WERI-Rb-1 (cell line): ENCODE results near the gene SGCG.
"Not testable (repeated sequence)": the region's sequence is repeated elsewhere in the genome, so short reads cannot be mapped to it uniquely, and the experiment has no call there.

Experiments used
- DNase-seq: peaks from one replicate; pipeline ENCODE4 v3.0.0-alpha.2; 2020
- H3K27ac ChIP-seq: fragments of 250-450 bp; sonication (Bioruptor Pico); 2 replicates; pipeline ENCODE4 v1.5.1; 2020; ENCODE audit warnings: mild to moderate bottlenecking, moderate library complexity
- H3K27me3 ChIP-seq: fragments of 250-450 bp; sonication (Bioruptor Pico); 2 replicates; pipeline ENCODE4 v1.5.1; 2021; ENCODE audit warnings: mild to moderate bottlenecking, low read depth, moderate library complexity; ENCODE audit not compliant: insufficient read depth, severe bottlenecking
- H3K36me3 ChIP-seq: fragments of 250-450 bp; sonication (Bioruptor Pico); 2 replicates; pipeline ENCODE4 v1.5.1; 2020; ENCODE audit warnings: mild to moderate bottlenecking, moderate library complexity
- H3K4me3 ChIP-seq: 2 replicates; pipeline ENCODE4 v1.5.1; 2011; ENCODE audit warnings: low read depth, mild to moderate bottlenecking, control low read depth, low read length
- H3K9me3 ChIP-seq: fragments of 250-450 bp; sonication (Bioruptor Pico); 2 replicates; pipeline ENCODE4 v1.5.1; 2021; ENCODE audit warnings: mild to moderate bottlenecking, moderate library complexity; ENCODE audit not compliant: severe bottlenecking
- CTCF ChIP-seq: IDR thresholded peaks from 2 replicates; pipeline ENCODE4 v1.5.1; 2011; ENCODE audit warnings: low read depth, mild to moderate bottlenecking, control low read depth, inconsistent platforms, low read length

SGCG gene

DNA sequence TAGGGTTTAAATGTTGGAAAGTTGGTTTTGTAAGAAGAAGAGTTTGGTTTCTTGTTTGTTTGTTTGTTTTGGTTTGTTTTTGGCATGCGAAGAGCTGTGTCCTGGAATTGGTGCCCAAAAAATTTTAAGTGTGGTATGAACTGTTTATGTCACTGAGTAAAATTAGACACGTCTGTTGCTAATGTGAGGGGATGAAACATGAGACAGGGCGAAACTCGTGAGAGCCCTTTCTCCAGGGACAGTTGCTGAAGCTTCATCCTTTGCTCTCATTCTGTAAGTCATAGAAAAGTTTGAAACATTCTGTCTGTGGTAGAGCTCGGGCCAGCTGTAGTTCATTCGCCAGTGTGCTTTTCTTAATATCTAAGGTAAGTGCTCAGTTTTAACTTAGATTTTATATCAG lies at the start of gene SGCG:
TSS of gene SGCG (plus strand) at position 269 of the 400 bp plus-strand sequence. CDS start 22,716 bp downstream, outside the sequence.
- no peak for DNase-seq

DNA sequence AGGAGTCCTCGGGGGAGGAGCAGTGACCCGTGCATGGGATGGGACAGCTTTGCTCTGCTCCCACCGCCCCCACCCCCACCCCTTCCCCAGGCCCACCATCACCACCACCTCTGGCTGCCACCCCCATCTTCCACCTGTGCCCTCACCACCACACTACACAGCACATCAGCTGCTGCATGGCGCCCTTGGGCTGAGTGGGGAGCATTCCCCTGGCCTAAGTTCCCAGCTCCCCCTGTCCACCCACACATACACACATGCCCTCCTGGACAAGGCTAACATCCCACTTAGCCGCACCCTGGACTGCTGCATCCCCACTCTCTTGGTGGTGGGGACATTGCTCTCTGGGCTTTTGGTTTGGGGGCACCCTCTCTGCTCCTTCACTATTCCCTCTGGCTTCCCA lies 46.2 kb upstream of the SGCG start:
- Histone ChIP-seq H3K27me3 (peaks cover 76% of the 10 kb centered on the region), H3K9me3 (no peaks in the 10 kb centered on the region), H3K4me3 (no peak overlapping the region), H3K36me3 (no peaks in the 10 kb centered on the region), H3K27ac (no peak overlapping the region)
- no peak for DNase-seq
- no peak for TF ChIP-seq CTCF

More for the DNA sequence above, at the start of gene SGCG:
- H3K27ac ChIP-seq, result no peak within 1 kb of the TSS
- TF ChIP-seq CTCF, result no peak
- peaks cover 92% of the 10 kb centered on the region for H3K27me3 ChIP-seq
- H3K4me3 ChIP-seq, result no peak within 1 kb of the TSS
- H3K36me3 ChIP-seq, result no peaks in the 10 kb centered on the region
- no peaks in the 10 kb centered on the region for H3K9me3 ChIP-seq

GRCh38 chr13:23140492-23140891 lies 40.3 kb upstream of the SGCG start:
- TF ChIP-seq CTCF, result no peak
- Histone ChIP-seq H3K36me3 (no peaks in the 10 kb centered on the region), H3K9me3 (peaks cover 17% of the 10 kb centered on the region), H3K27me3 (peaks cover 82% of the 10 kb centered on the region), H3K4me3 (no peak overlapping the region), H3K27ac (no peak overlapping the region)
- no peak for DNase-seq

DNA sequence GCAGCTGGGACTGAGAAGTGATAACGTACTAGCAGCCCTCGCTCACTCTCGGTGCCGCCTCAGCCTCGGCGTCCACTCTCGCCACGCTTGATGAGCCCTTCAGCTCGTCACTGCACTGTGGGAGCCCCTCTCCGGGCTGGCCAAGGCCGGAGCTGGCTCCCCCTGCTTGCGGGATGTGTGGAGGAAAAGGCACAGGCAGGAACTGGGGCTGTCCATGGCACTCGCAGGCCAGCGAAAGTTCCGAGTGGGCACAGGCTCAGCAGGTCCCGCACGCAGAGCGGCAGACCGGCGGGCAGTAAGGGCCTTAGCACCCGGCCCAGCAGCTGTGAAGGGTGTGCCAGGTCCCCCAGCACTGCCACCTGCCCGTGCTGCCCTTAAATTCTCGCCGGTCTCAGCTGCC lies 38.8 kb upstream of the SGCG start:
- H3K27ac ChIP-seq, result no peak overlapping the region
- no peak for TF ChIP-seq CTCF
- peaks cover 17% of the 10 kb centered on the region for H3K9me3 ChIP-seq
- no peaks in the 10 kb centered on the region for H3K36me3 ChIP-seq
- DNase-seq, result no peak
- H3K4me3 ChIP-seq, result no peak overlapping the region
- peaks cover 86% of the 10 kb centered on the region for H3K27me3 ChIP-seq

GRCh38 chr13:23142607-23143006 lies 38.2 kb upstream of the SGCG start:
- Histone ChIP-seq H3K9me3 (peaks cover 17% of the 10 kb centered on the region), H3K27me3 (peaks cover 86% of the 10 kb centered on the region)
- H3K27ac ChIP-seq, H3K4me3 ChIP-seq, H3K36me3 ChIP-seq, DNase-seq: not testable (repeated sequence)

GRCh38 chr13:23144431-23144830 lies 36.3 kb upstream of the SGCG start:
- peaks cover 88% of the 10 kb centered on the region for H3K27me3 ChIP-seq
- no peaks in the 10 kb centered on the region for H3K36me3 ChIP-seq
- H3K9me3 ChIP-seq, result peaks cover 17% of the 10 kb centered on the region
- H3K27ac ChIP-seq, result no peak overlapping the region
- TF ChIP-seq CTCF, result no peak
- no peak overlapping the region for H3K4me3 ChIP-seq
- no peak for DNase-seq
